GM15510 (cell line): Measurements from ENCODE around the gene KRTAP9-7.

Experiments
- POLR2A ChIP-seq: IDR thresholded peaks from 3 replicates; pipeline ENCODE4 v1.6.1; 2011; ENCODE audit warnings: borderline replicate concordance; ENCODE audit not compliant: insufficient read length; ENCODE audit errors: extremely low read depth

KRTAP9-7 gene

GRCh38 chr17:41307647-41308046 lies 32.1 kb downstream of the KRTAP9-7 start:
- no peak for TF ChIP-seq POLR2A

- TF ChIP-seq POLR2A: no peak
Measured at GRCh38 chr17:41308251-41308917, 32.9 kb downstream of the KRTAP9-7 start.

GRCh38 chr17:41308918-41309359 lies 33.4 kb downstream of the KRTAP9-7 start, which contains the start of gene KRTAP16-1:
KRTAP16-1 (minus strand) TSS chr17:41309309; CDS start chr17:41309253, 56 bp downstream.
- TF ChIP-seq POLR2A: no peak

GRCh38 chr17:41311111-41311510 lies 35.6 kb downstream of the KRTAP9-7 start:
- TF ChIP-seq POLR2A: no peak

- no peak for TF ChIP-seq POLR2A
Measured at GRCh38 chr17:41315204-41315794, 39.8 kb downstream of the KRTAP9-7 start, which contains the start of gene KRTAP17-1. KRTAP17-1 (minus strand) TSS chr17:41315710; CDS start chr17:41315650, 60 bp downstream.

- TF ChIP-seq POLR2A: no peak
Measured at GRCh38 chr17:41315814-41316445, 40.4 kb downstream of the KRTAP9-7 start.

GRCh38 chr17:41318231-41318630 lies 42.7 kb downstream of the KRTAP9-7 start:
- TF ChIP-seq POLR2A: no peak

- no peak for TF ChIP-seq POLR2A
Measured at GRCh38 chr17:41322094-41322902, 46.8 kb downstream of the KRTAP9-7 start.

- TF ChIP-seq POLR2A: no peak
Measured at GRCh38 chr17:41322903-41323895, 47.7 kb downstream of the KRTAP9-7 start.

- no peak for TF ChIP-seq POLR2A
Measured at GRCh38 chr17:41324180-41325075, 48.9 kb downstream of the KRTAP9-7 start.

GRCh38 chr17:41325126-41325525 lies 49.6 kb downstream of the KRTAP9-7 start:
- TF ChIP-seq POLR2A: no peak

GRCh38 chr17:41325611-41326010 lies 50.1 kb downstream of the KRTAP9-7 start:
- no peak for TF ChIP-seq POLR2A
